G401 (cell line): Measurements from ENCODE around the gene CIAO2A. TPM values are rescaled to one million over a fixed set of nuclear protein-coding genes. Genes with fewer than 3 reads are reported as not detected.
"Not testable (repeated sequence)": the region's sequence is repeated elsewhere in the genome, so short reads cannot be mapped to it uniquely, and the experiment has no call there.

Experiments used
- DNase-seq: peaks from one replicate; pipeline ENCODE4 v3.0.0-alpha.2; 2015; ENCODE audit warnings: low spot score
- in situ Hi-C: cut with HindIII; loops from 2 replicates; pipeline ENCODE4 v1.10.0; 2016; ENCODE audit warnings: low sequenced_read_pairs, mixed read lengths
- total RNA-seq: library from RNA; depleted of rRNA; stranded (reverse); fragments of >200 nt; shearing (Covaris generic); gene quantifications from 2 replicates; pipeline ENCODE4 v1.2.3, GENCODE V29; 2014

The CIAO2A gene
- total RNA-seq, 1 experiment from 2014 or later, result 233 TPM

- DNase-seq, result no peak
- in situ Hi-C loops, result no loop called here
These were observed 3.9 kb downstream of the CIAO2A start for GRCh38 chr15:64089543-64090280.

- DNase-seq, result no peak
- in situ Hi-C loops, result no loop called here
These were observed 10.9 kb downstream of the CIAO2A start for GRCh38 chr15:64082757-64083156.

- DNase-seq, in situ Hi-C loops: not testable (repeated sequence)
These were observed 20.1 kb downstream of the CIAO2A start for GRCh38 chr15:64073496-64073895.

GRCh38 chr15:64072812-64073211, 20.8 kb downstream of the CIAO2A start:
- DNase-seq, result no peak
- in situ Hi-C loops, result no loop called here

DNA sequence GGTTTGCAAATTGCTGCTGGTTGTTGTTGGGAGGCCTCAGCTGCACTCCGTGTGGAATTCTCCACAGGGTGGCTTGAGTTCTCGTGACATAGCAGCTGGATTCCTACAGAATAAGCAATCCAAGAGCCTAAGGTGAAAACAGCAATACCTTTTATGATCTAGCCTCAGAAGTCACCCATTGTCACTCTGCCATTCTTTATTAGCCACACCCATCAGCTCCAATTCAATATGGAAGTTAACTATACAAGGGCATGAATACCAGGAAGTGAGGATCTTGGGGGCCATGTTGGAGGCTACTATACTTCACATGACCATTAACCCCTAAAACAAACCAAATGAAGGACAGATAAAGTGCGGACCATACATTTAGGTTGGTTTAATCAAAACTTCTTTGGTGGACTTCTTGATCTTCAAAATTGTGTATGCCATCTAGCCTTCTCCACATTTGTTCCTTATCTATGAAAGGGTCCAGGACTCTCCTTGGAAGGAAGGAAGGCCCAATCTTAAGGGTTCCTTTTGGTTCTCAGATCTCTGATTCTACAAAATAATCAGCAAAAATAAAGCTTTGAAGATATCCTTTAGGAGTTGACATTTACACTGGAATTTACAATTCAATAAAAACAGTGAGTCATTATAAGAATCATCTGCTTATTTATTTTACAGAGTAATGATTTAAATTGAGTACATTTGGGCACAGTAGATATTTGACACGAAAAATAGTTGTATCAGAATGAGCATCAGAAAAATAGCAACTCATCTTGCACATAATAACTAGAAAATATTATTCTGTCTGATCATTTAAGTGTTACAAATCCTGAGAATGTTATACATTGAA, 21.5 kb downstream of the CIAO2A start:
- in situ Hi-C loops, result no loop called here
- DNase-seq, result no peak

GRCh38 chr15:64070965-64071851, 22.4 kb downstream of the CIAO2A start:
- in situ Hi-C loops, result no loop called here
- DNase-seq, result peak; percentile 57

- in situ Hi-C loops, result no loop called here
- no peak for DNase-seq
These were observed 23.5 kb downstream of the CIAO2A start for GRCh38 chr15:64070106-64070505.

DNA sequence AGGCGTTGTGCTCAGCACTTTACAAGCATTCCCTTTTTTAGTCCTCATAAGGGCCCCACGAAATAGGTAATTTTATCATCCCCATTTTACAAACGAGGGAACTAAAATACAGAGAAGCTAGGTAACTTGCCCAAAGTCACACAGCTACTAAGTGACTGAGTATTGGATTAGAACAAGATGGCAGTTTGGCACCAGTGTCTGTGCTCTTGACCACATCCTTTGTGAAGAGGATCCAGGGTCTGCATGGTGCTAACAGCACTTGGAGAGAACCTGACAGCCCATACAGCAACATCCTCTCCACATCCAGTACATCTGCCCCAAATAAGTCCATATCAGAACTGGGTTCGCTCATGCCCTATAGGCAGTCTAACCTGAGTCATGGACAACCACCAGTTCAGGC, 25.5 kb downstream of the CIAO2A start:
- in situ Hi-C loops, result no loop called here

GRCh38 chr15:64067564-64068030, 26.0 kb downstream of the CIAO2A start:
- in situ Hi-C loops, result no loop called here
- DNase-seq, result peak; percentile 75

More for the DNA sequence above, 25.5 kb downstream of the CIAO2A start:
- no peak for DNase-seq

GRCh38 chr15:64066451-64066850, 27.2 kb downstream of the CIAO2A start:
- in situ Hi-C loops, result no loop called here
- DNase-seq, result no peak

DNA sequence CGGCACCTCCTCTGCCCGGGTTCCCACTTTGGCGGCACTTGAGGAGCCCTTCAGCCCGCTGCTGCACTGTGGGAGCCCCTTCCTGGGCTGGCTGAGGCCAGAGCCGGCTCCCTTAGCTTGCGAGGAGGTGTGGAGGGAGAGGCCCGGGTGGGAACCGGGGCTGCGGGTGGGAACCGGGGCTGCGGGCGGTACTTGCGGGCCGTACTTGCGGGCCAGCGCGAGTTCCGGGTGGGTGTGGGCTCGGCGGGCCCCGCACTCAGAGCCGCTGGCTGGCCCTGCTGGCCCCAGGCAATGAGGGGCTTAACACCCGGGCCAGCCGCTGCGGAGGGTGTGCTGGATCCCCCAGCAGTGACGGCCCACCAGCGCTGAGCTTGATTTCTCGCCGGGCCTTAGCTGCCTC, 32.9 kb downstream of the CIAO2A start:
- no peak for DNase-seq

DNA sequence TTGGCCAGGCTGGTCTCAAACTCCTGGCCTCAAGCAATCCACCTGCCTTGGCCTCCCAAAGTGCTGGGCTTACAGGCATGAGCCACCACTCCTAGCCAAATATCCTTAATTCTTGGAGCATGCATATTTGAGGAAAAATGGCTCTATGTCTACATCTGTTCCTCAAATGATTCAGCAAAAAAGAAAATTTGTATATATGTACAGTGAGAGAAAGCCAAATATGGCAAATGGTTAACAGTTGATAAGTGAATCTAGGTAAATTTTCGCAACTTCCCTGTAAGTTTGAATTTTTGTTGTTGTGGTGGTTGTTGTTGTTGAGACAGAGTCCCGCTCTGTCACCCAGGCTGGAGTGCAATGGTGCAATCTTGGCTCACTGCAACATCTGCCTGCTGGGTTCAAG, 34.5 kb downstream of the CIAO2A start:
- DNase-seq, in situ Hi-C loops: not testable (repeated sequence)

More for the DNA sequence above, 32.9 kb downstream of the CIAO2A start:
- in situ Hi-C loops, result no loop called here

GRCh38 chr15:64058279-64058678, 35.4 kb downstream of the CIAO2A start:
- in situ Hi-C loops, result no loop called here
- DNase-seq, result no peak

- in situ Hi-C loops, DNase-seq: not testable (repeated sequence)
These were observed 40.0 kb downstream of the CIAO2A start for GRCh38 chr15:64053674-64054073.

DNA sequence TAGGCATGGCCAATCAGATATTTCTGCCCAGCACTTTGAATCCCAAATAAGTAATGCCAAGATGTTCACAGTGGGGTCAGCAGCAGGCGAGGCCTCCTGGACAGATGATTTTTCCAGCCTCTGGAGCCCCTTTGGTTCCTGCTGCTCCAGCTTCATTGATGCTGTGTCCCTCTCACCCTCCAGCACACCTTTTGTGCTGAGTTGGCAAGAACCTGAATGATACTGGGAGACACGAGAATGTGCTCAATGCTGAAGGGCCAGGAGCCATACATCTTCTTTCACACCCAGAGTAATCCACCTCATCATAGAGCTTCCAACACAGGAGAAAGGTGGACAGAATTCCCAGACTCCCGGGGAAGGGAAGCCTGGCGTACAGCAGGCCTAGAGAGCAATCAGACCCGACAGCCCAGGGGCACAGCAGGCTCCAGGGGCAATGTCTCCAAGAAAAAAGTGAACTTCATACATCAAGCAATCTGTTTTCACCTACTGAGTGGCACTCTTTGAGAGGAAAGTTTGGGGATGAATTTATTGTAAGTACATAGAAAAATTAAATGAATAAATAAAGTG, 40.6 kb downstream of the CIAO2A start:
- DNase-seq, result no peak
- in situ Hi-C loops, result no loop called here

- in situ Hi-C loops, result no loop called here
- no peak for DNase-seq
These were observed 42.0 kb downstream of the CIAO2A start for GRCh38 chr15:64051407-64052259.

DNA sequence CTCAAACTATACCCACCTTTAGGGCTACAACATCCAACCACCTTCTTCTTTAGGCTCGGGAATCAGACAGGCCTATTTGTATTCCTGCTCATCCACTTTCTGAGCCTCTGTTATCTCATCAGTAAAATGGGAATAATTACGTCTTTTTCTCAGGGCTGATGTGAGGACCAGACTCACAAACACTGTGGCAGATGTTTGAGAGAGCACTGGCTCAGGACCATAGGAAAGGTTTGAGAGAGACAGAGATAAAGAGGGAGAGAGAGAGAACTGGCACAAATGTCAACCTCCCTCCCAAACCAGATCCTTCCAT, 42.6 kb downstream of the CIAO2A start:
- in situ Hi-C loops, result no loop called here
- DNase-seq, result no peak
